Endothelial cell of coronary artery (primary cell): ENCODE measurements around the gene ARID4A. TPM values are rescaled to one million over a fixed set of nuclear protein-coding genes. Genes with fewer than 3 reads are reported as not detected.

Experiments used
- total RNA-seq: library from RNA; depleted of rRNA; stranded (reverse); fragments of >200 nt; gene quantifications from 2 replicates; pipeline ENCODE4 v1.2.3, GENCODE V29; 2014

ARID4A gene, protein sequence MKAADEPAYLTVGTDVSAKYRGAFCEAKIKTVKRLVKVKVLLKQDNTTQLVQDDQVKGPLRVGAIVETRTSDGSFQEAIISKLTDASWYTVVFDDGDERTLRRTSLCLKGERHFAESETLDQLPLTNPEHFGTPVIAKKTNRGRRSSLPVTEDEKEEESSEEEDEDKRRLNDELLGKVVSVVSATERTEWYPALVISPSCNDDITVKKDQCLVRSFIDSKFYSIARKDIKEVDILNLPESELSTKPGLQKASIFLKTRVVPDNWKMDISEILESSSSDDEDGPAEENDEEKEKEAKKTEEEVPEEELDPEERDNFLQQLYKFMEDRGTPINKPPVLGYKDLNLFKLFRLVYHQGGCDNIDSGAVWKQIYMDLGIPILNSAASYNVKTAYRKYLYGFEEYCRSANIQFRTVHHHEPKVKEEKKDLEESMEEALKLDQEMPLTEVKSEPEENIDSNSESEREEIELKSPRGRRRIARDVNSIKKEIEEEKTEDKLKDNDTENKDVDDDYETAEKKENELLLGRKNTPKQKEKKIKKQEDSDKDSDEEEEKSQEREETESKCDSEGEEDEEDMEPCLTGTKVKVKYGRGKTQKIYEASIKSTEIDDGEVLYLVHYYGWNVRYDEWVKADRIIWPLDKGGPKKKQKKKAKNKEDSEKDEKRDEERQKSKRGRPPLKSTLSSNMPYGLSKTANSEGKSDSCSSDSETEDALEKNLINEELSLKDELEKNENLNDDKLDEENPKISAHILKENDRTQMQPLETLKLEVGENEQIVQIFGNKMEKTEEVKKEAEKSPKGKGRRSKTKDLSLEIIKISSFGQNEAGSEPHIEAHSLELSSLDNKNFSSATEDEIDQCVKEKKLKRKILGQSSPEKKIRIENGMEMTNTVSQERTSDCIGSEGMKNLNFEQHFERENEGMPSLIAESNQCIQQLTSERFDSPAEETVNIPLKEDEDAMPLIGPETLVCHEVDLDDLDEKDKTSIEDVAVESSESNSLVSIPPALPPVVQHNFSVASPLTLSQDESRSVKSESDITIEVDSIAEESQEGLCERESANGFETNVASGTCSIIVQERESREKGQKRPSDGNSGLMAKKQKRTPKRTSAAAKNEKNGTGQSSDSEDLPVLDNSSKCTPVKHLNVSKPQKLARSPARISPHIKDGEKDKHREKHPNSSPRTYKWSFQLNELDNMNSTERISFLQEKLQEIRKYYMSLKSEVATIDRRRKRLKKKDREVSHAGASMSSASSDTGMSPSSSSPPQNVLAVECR
- 10.9 and 15.2 TPM in 2 replicates for total RNA-seq

DNA sequence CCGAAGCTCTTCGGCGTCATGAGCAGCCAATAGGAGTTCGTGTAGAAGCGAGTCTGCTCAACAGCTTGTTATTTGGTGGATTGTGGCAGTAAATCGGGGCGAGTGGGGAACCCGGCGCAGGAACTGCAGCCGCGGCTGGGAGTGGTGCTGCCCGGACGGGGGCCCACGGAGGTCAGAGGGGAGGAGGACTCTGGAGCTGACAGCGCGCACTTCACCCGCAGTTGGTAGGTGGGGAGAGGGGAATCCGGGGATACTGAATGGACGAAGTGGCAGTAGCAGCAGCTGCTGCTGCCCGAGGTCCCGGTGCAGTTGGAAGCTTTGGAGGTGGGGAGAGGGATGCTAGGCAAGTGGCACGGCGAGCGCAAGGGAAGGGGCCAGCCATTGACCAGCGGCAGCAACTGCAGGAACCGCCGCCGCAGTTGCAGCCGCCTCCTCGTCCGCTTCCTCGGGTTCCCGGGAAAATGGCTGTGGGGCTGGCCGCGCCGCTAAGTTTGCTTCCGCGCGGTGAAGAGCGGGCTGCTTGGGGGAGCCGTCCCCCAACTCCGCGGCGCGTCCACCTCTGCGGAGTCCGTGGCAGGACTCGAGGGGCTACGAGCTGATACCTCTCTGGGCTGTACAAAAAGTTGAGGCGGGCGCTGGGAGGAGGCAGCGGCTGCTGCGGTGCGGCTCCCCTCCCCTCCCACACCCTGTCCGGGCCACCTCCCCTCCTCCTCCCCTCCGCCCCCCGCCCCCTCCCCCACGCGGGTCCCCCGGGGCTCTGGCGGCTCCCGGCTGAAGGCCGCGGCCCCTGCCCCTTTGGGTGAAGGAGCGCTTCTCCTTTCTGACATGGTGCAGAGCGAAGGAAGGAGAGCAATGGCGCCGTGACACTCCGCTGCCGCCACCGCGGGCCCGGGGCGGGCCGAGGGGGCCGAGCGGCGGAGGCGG lies at the start of gene ARID4A:
Gene ARID4A (plus strand): TSS at position 79 of the 924 bp plus-strand sequence. CDS start 1,300 bp downstream, outside the sequence.

DNA sequence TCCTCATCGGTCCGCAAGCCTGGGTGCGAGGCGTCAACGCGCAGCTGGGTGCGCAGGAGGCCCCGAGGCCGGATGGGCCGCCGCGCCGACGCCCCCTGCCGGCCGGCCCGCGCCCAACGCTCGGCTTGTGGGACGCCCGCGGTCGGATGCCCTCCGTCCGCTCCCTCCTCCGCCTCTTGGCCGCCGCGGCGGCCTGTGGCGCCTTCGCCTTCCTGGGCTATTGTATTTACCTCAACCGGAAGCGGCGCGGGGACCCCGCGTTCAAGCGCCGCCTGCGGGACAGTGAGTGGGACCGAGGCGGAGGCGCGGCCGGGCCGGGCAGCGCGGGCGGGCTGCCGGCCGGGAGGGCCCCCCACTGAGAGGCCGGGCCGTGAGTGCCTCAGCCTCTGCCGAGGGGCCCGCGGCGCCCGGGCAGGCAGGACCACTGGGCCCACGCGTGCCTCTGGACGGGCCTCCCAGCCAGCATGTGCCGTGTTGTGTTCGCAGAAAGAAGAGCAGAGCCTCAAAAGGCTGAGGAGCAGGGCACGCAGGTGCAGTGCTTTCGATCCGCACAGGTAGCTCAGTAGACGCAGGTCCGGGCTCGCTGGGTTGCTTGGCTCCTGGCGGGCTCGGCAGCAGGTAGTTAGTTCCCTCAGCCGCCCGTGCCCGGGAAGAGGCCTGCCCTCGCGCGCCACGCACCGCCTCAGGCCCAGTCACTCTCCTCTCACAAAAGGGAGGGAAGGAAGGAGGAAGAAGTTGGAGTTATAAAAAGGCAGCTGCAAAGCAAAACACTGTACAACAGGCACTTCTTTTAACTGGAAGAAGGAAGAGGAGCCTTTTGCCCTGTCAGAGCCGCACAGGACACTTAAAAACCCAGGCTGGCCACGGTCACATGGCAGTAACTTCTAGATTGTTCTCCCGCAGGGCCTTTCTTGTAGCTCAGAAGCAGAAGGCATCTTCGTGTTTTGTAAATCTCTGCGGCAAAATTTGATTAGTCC lies 97.7 kb downstream of the ARID4A start, which contains the start of gene TOMM20L:
Gene TOMM20L (plus strand): TSS at position 119 of the 977 bp plus-strand sequence. CDS start 28 bp downstream, at position 147.

Other genes starting within 250 kb of the ARID4A start
- gene ARMH4, start 146.3 kb upstream of the ARID4A start, total RNA-seq, result 1.0 and 3.7 TPM in 2 replicates
- gene ACTR10, start 98.4 kb upstream of the ARID4A start, total RNA-seq, result 38.9 and 39.5 TPM in 2 replicates
- 95.5 and 129 TPM in 2 replicates for gene PSMA3, start 53.7 kb upstream of the ARID4A start, total RNA-seq
- not detected in 2 replicates for gene TOMM20L, start 97.4 kb downstream of the ARID4A start, total RNA-seq
- gene TIMM9, start 129.0 kb downstream of the ARID4A start, total RNA-seq, result 13.0 and 15.3 TPM in 2 replicates
- 14.2 and 20.6 TPM in 2 replicates for gene KIAA0586, start 129.2 kb downstream of the ARID4A start, total RNA-seq